ENCODE results near the gene PGP. TPM values are rescaled to one million over a fixed set of nuclear protein-coding genes. Genes with fewer than 3 reads are reported as not detected.
A peak's percentile ranks its signal among the peaks of the same experiment; 100 is the strongest.

The PGP gene
- polyA plus RNA-seq, 1 donor (not counting 4 experiments of a cell fraction or from before 2014, with no cell fraction given), result 10.3 TPM

GRCh38 chr16:2236337-2237101 lies 21.9 kb upstream of the PGP start, which contains the start of gene DNASE1L2:
DNASE1L2 (plus strand) TSS chr16:2236444; CDS start chr16:2236817, 373 bp downstream.
- H2AFZ ChIP-seq (ENCODE audit: control insufficient read depth, low read length), result no peak within 1 kb of the TSS
- peak within 1 kb of the TSS in 1 of 3 experiments; percentile 34 for H3K4me3 ChIP-seq (ENCODE audit: control insufficient read depth in 2 of 3, extremely low read depth in 1 of 3, insufficient read depth in 2 of 3, low read depth in 1 of 3, low read length in 3 of 3)
- H3K27ac ChIP-seq (ENCODE audit: control insufficient read depth, insufficient read depth, low read length), result no peak within 1 kb of the TSS
- H3K4me2 ChIP-seq (ENCODE audit: control insufficient read depth, extremely low read depth, insufficient read depth, low read depth, low read length), result peak within 1 kb of the TSS; percentile 16
- H3K9ac ChIP-seq (ENCODE audit: control insufficient read depth, extremely low read depth, insufficient read depth, low read length), result no peak within 1 kb of the TSS
- DNase-seq (ENCODE audit: low read depth, low spot score) (no peak), FAIRE-seq (no peak)
- H3K9me1 ChIP-seq (ENCODE audit: control insufficient read depth, extremely low read depth, insufficient read depth, low read length), result no peaks in the 10 kb centered on the region
- no peaks in the 10 kb centered on the region for H3K9me3 ChIP-seq (ENCODE audit: control insufficient read depth, low read depth, low read length)
- H4K20me1 ChIP-seq (ENCODE audit: control insufficient read depth, extremely low read depth, insufficient read depth, low read length), result peaks cover 10% of the 10 kb centered on the region
- peaks cover under 1% of the 10 kb centered on the region for H3K4me1 ChIP-seq (ENCODE audit: control insufficient read depth, extremely low read depth, insufficient read depth, low read length)
- H3K27me3 ChIP-seq (ENCODE audit: control insufficient read depth, extremely low read depth, insufficient read depth, low read length), result peaks cover 32% of the 10 kb centered on the region
- H3K79me2 ChIP-seq (ENCODE audit: control insufficient read depth, insufficient read depth, low read length), result no peaks in the 10 kb centered on the region
- dilution Hi-C loops (cut with MboI; ENCODE audit: extremely low pct_ligation_motif_present, low sequenced_read_pairs), result no loop called here
- peaks cover 21 to 32% of the 10 kb centered on the region in 2 experiments for H3K36me3 ChIP-seq (ENCODE audit: control insufficient read depth in 2 of 2, extremely low read depth in 1 of 2, insufficient read depth in 2 of 2, low read length in 2 of 2)
- peak; percentile 98 for TF ChIP-seq EZH2 (IDR thresholded peaks at IDR 0.05; ENCODE audit: low read length)
- TF ChIP-seq CTCF (optimal IDR thresholded peaks at IDR 0.05 in 1 of 3, IDR thresholded peaks at IDR 0.05 in 1 of 3, conservative IDR thresholded peaks at IDR 0.05 in 1 of 3; ENCODE audit: extremely low read depth in 1 of 3, insufficient read depth in 2 of 3, low read length in 3 of 3), result peak in 1 of 3 experiments; percentile 10

- TF ChIP-seq EZH2 (IDR thresholded peaks at IDR 0.05; ENCODE audit: low read length) (no peak), CTCF (optimal IDR thresholded peaks at IDR 0.05 in 1 of 3, IDR thresholded peaks at IDR 0.05 in 1 of 3, conservative IDR thresholded peaks at IDR 0.05 in 1 of 3; ENCODE audit: extremely low read depth in 1 of 3, insufficient read depth in 2 of 3, low read length in 3 of 3) (no peak)
- DNase-seq (ENCODE audit: low read depth, low spot score) (no peak), FAIRE-seq (no peak)
- no peak overlapping the region for H2AFZ ChIP-seq (ENCODE audit: control insufficient read depth, low read length)
- peaks cover 32% of the 10 kb centered on the region for H3K27me3 ChIP-seq (ENCODE audit: control insufficient read depth, extremely low read depth, insufficient read depth, low read length)
- H3K9me3 ChIP-seq (ENCODE audit: control insufficient read depth, low read depth, low read length), result no peaks in the 10 kb centered on the region
- no peak overlapping the region for H3K4me3 ChIP-seq (ENCODE audit: control insufficient read depth in 2 of 3, extremely low read depth in 1 of 3, insufficient read depth in 2 of 3, low read depth in 1 of 3, low read length in 3 of 3)
- dilution Hi-C loops (cut with MboI; ENCODE audit: extremely low pct_ligation_motif_present, low sequenced_read_pairs), result no loop called here
- H3K4me1 ChIP-seq (ENCODE audit: control insufficient read depth, extremely low read depth, insufficient read depth, low read length), result peaks cover 8% of the 10 kb centered on the region
- peaks cover 10% of the 10 kb centered on the region for H4K20me1 ChIP-seq (ENCODE audit: control insufficient read depth, extremely low read depth, insufficient read depth, low read length)
- H3K79me2 ChIP-seq (ENCODE audit: control insufficient read depth, insufficient read depth, low read length), result no peaks in the 10 kb centered on the region
- no peak overlapping the region for H3K27ac ChIP-seq (ENCODE audit: control insufficient read depth, insufficient read depth, low read length)
- H3K9ac ChIP-seq (ENCODE audit: control insufficient read depth, extremely low read depth, insufficient read depth, low read length), result no peak overlapping the region
- H3K9me1 ChIP-seq (ENCODE audit: control insufficient read depth, extremely low read depth, insufficient read depth, low read length), result peaks cover 3% of the 10 kb centered on the region
- peaks cover 21 to 35% of the 10 kb centered on the region in 2 experiments for H3K36me3 ChIP-seq (ENCODE audit: control insufficient read depth in 2 of 2, extremely low read depth in 1 of 2, insufficient read depth in 2 of 2, low read length in 2 of 2)
- no peak overlapping the region for H3K4me2 ChIP-seq (ENCODE audit: control insufficient read depth, extremely low read depth, insufficient read depth, low read depth, low read length)
Measured at GRCh38 chr16:2235695-2236336, 21.2 kb upstream of the PGP start.
